Epithelial cell of esophagus (primary cell): ENCODE data around the gene ABO.
"Not testable (repeated sequence)": the region's sequence is repeated elsewhere in the genome, so short reads cannot be mapped to it uniquely, and the experiment has no call there.

ENCODE experiments used
- DNase-seq: peaks from one replicate; pipeline ENCODE4 v3.0.0; 2010; ENCODE audit warnings: low read depth
- H3K4me3 ChIP-seq: 2 replicates; pipeline ENCODE4 v1.5.1; 2011; ENCODE audit warnings: mild to moderate bottlenecking, low read length, control low read depth
- TF ChIP-seq, protein P1 (sequence below): IDR thresholded peaks from 2 replicates; pipeline ENCODE4 v1.5.1; 2011; ENCODE audit warnings: low read depth, mild to moderate bottlenecking, low read length, control low read depth, inconsistent platforms; ENCODE audit not compliant: insufficient read depth; ENCODE audit errors: missing control alignments

Gene ABO

DNA sequence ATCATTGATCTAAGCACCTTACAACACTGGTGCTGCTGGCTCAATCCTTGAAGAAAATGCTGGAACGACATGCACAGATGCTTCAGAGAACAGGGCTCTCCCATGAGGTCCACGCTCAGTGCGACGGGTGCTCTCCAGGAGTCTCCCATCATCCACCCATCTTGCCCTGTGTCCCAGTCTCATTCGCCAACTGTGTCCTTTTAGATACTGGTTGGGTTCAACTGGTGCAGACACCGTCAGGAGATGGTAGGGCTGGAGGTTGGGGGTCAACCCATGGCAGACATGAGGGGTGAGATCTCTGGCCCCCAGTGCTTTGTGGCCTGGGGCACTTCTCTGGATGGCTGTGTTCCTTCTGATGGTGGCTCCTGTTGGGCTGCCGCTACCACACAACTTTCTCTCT, 64.4 kb downstream of the ABO start:
- TF ChIP-seq, protein P1, sequence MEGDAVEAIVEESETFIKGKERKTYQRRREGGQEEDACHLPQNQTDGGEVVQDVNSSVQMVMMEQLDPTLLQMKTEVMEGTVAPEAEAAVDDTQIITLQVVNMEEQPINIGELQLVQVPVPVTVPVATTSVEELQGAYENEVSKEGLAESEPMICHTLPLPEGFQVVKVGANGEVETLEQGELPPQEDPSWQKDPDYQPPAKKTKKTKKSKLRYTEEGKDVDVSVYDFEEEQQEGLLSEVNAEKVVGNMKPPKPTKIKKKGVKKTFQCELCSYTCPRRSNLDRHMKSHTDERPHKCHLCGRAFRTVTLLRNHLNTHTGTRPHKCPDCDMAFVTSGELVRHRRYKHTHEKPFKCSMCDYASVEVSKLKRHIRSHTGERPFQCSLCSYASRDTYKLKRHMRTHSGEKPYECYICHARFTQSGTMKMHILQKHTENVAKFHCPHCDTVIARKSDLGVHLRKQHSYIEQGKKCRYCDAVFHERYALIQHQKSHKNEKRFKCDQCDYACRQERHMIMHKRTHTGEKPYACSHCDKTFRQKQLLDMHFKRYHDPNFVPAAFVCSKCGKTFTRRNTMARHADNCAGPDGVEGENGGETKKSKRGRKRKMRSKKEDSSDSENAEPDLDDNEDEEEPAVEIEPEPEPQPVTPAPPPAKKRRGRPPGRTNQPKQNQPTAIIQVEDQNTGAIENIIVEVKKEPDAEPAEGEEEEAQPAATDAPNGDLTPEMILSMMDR = no peak
- DNase-seq = no peak
- H3K4me3 ChIP-seq = no peak overlapping the region

DNA sequence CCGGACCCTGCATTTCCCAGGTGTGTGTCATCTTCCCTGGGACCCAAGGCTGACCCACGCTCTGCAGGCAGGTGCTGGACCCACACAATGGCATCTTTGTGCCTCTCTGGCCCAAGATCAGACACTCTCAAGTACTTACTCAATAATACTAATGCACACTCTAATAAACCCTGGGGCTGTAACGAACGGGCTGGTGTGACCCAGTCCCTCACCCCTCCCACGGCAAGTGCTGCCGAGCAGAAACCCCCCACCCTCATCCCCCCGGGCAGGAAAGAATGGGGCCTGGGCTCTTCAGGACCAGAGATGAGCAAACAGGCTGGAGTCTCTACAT, 64.8 kb downstream of the ABO start:
- H3K4me3 ChIP-seq = no peak overlapping the region
- no peak for DNase-seq
- TF ChIP-seq, protein P1 = no peak

DNA sequence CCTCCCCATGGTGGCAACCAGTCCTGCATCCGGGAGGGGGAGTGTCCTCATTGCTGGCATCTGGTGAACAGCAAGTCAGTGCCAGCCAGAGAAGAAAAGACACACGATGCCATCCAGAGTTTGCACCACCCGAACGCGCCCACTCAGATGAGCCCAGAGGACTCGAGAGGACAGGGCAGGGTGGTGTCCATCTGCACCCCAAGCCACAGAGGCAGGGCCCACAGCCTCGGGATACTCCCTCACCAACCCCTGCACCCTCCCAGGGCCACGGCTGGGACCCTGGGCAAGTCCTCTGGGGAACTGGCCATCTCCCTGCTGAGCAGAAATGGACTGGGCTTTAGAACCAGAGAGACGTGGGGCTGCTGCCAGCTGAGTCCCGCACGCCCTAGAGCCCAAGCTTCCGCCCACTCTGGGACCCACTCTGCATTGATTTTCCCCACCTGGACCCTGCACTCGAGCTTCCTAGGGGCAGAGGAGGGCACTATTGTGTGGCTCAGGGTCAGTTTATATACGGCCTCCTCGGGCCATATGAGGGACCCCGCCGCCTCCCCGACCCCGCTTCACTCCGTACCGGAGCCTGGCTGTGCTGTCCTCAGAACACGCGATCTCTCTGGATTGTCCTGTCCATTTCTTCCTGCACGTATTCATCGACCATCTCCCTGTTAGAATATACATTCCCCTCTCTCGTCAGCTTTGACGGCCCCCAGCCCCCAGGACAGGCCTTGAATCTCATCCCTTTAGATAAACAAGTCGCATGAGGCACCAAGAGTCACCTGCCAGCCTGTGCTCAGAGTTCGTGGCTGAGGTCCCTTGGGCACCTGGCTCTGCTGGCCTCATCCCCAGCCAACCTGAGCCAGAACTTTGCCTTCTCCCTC, 65.4 kb downstream of the ABO start:
- not testable (repeated sequence) for H3K4me3 ChIP-seq, DNase-seq

DNA sequence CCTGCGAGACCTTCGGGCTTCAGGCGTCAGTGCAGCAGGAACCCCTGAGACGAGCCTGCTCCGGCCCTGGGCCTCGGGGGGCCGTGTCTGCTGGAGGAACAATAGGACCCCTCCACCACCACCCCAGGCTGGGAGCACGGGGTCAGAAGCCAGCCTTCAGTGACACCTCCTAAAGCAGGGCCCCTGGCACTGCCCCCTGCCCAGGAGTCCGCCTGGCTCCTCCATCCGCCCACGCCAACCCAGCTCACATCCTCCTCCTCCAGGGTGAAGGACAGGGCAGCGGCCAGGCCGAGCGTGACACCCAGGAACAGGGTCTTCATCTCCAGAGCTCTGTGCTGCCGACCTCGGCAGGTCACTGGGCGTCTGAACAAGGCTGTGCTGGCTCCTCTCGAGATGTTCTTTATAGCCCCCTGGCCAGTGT, 66.1 kb downstream of the ABO start, which contains the start of gene OBP2B:
OBP2B (minus strand) TSS at position 371 of the 421 bp plus-strand sequence; CDS start at position 320, 51 bp downstream.
- DNase-seq = not testable (repeated sequence)

DNA sequence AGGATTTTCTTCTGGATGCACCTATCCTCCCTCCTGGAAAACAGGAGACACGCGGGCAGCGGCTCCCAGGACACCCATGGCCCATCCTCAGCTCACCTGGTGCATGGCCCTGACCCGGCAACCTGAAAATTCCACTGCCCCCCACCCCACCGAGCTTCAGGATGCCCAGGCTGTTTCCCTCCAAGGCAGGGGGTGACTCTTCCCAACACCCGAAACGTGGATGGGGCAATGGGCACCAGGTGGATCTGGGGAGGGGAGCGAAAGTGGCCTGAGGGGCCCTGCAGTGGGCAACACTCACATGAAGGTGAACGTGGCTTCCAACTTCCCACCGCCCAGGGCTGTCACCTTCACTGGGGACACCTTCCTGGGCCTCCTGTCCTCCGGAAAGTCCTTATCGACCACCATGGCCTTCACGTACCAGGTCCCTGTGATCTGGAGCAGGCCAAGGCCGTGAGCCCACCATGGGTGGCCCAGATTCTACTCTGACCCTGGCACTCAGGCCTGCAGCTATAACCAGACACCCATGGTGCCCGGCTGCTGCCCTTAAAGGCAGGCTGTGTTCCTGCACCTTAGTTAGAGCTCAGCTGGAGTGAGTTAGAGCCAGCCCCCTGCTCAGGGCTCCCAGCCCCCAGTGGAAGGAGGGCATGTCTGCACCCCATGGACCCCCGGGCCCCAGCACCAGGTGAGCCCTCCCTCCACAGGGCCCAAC, 66.7 kb downstream of the ABO start:
- not testable (repeated sequence) for H3K4me3 ChIP-seq, DNase-seq

More for the DNA sequence above, 66.1 kb downstream of the ABO start, which contains the start of gene OBP2B:
- H3K4me3 ChIP-seq = not testable (repeated sequence)

DNA sequence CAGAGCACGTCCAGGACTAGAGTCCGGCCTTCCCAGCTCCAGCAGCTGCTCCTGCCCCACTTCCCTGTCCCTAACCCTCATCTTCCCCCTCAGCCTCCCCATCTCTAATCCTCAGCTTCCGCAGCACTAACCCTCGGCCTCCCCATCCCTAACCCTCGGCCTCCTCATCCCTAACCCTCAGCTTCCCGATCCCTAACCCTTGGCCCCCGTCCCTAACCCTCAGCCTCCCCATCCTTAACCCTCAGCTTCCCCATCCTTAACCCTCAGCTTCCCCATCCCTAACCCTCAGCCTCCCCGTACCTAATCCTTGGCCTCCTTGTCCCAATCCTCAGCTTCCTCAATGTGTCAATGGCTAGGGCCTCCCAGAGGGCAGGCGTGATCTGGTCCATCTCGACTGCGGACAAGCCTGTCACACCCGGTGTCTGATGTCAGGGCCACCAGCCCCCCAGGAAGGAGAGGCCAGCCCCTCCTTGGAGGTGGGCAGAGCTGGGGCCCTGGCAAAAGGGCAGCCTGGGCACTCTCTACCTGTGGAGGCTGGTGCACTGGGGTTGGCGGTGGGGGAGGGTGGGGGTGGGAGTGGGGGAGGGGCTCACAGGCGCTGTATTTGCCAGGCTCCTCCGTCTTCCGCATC, 67.3 kb downstream of the ABO start:
- no peak for DNase-seq
- TF ChIP-seq, protein P1 = no peak
- H3K4me3 ChIP-seq = no peak overlapping the region

DNA sequence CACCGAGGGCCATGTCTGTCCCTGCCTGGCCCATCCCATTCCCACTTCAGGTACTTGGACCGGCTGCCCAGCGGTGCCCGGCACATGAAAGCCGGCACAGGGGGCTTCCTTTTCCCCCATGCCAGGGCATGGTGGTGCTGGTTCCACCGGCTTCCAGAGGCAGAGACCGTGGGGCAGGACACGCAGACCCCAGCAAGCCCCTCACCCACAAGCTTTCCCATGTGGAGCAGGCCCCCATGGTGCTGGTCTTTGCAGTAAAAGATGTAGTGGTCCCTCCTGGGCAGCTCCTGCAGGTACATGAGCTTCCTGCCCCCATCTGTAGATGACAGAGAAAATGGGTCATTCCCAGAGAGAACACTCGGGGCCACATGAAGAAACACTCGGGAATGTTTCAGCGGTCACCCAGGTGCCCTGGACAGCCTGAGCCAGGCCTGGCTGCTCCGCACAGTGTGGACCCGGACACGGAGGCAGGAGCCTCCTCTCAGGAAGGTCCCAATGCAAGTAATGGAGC, 67.9 kb downstream of the ABO start:
- DNase-seq = no peak
- TF ChIP-seq, protein P1 = no peak
- H3K4me3 ChIP-seq = no peak overlapping the region
